Measurements from ENCODE around the gene ANP32A. TPM values are rescaled to one million over a fixed set of nuclear protein-coding genes. Genes with fewer than 3 reads are reported as not detected.
A peak's percentile ranks its signal among the peaks of the same experiment; 100 is the strongest.

The ANP32A gene
- total and polyA plus RNA-seq, 9 of the 15 experiments (the other 6 are each of a cell fraction or from before 2014, with no cell fraction given) = 13.2 to 656 (median 210) TPM

DNA sequence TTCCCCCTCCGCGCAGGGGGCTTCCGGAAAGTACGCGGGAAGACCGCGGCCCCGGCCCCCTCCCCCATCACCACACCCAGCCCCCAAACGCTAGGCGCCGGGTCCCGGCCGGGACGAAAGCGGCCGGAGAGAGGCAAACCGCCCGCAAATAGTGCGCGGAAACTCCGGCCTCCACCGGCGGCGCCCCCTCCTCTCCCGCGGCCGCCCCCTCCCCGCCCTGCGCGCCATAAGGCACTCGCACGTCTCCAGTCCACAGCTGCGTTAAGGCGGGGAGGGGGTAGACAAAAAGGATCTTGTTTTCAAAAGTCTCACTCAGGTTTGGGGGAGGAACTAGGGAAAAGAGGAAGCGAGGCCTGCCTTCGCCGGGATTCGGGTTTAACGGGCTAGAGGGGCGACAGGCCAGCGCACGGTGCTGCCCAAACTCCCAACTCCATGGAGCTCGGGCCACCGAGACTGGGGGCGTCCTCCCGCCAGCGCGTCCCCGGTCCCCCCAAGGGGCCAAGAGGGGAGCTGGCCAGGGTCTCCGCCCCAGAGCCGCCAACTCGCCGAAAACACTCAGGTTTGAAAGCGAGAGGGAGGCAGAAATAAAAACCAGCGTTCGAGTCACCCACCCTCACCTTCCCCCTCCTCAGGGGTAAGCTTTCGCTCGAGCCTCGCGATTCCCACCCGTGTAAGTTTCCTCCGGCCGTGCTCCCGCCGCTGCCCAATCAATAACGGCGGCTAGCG lies 1.8 kb downstream of the ANP32A start (continued):
- TF ChIP-seq PHB2 (IDR thresholded peaks at IDR 0.05; ENCODE audit: low read depth) = no peak
- TF ChIP-seq NFE2L1 (tag; IDR thresholded peaks at IDR 0.05; ENCODE audit: borderline replicate concordance, low read depth) = no peak
- no peak for TF ChIP-seq TAF7 (tag; IDR thresholded peaks at IDR 0.05)
- no peak for TF ChIP-seq CCNT2 (IDR thresholded peaks at IDR 0.05; ENCODE audit: borderline replicate concordance, extremely low read depth, insufficient read length, low read depth, low read length)
- TF ChIP-seq AFF4 (CRISPR knock-in tag; IDR thresholded peaks at IDR 0.05) = peak; percentile 46; the same call in 1 of the 2 replicates
- TF ChIP-seq ZNF212 (CRISPR knock-in tag; IDR thresholded peaks at IDR 0.05) = no peak
- no peak for TF ChIP-seq KLF10 (CRISPR knock-in tag; IDR thresholded peaks at IDR 0.05)
- TF ChIP-seq GABPA (tag; conservative IDR thresholded peaks at IDR 0.05; ENCODE audit: low read depth) = 0 out of 2 replicates have a peak, but pooled peaks have one; percentile 33
- TF ChIP-seq ZHX1 (conservative IDR thresholded peaks at IDR 0.05; ENCODE audit: low read length) = no peak
- TF ChIP-seq, protein P1, sequence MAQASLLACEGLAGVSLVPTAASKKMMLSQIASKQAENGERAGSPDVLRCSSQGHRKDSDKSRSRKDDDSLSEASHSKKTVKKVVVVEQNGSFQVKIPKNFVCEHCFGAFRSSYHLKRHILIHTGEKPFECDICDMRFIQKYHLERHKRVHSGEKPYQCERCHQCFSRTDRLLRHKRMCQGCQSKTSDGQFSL (CRISPR knock-in tag; IDR thresholded peaks at IDR 0.05) = peak; percentile 40; the same call in 1 of the 2 replicates
- TF ChIP-seq, protein P1 (tag; IDR thresholded peaks at IDR 0.05) = no peak
- TF ChIP-seq HOMEZ (CRISPR knock-in tag; IDR thresholded peaks at IDR 0.05) = no peak
- no peak for TF ChIP-seq SREBF2 (CRISPR knock-in tag; IDR thresholded peaks at IDR 0.05)
- TF ChIP-seq BDP1 (IDR thresholded peaks at IDR 0.05; ENCODE audit: insufficient read depth, insufficient read length) = no peak
- no peak for TF ChIP-seq FOXJ3 (CRISPR knock-in tag; IDR thresholded peaks at IDR 0.05)
- TF ChIP-seq RFX7 (CRISPR knock-in tag; IDR thresholded peaks at IDR 0.05) = no peak
- TF ChIP-seq BRD4 (IDR thresholded peaks at IDR 0.05) = peak; percentile 36
- TF ChIP-seq NR2C1 (IDR thresholded peaks at IDR 0.05) = no peak
- no peak for TF ChIP-seq NR2C1 (tag; IDR thresholded peaks at IDR 0.05)
- TF ChIP-seq MCM3 (IDR thresholded peaks at IDR 0.05) = no peak

Measured in K562 (cell line).